Hematopoietic multipotent progenitor cell treated with erythropoietin and hydrocortisone succinate and interleukin-3 and kit ligand, for 15 days (in vitro differentiated cells): ENCODE data around the gene EDN3.
"Not testable (repeated sequence)": the region's sequence is repeated elsewhere in the genome, so short reads cannot be mapped to it uniquely, and the experiment has no call there.

Source experiments
- DNase-seq: peaks from one replicate; pipeline ENCODE4 v3.0.0-alpha.2; 2015; ENCODE audit warnings: low spot score

The EDN3 gene

GRCh38 chr20:59336540-59336939 is 36.1 kb downstream of the EDN3 start:
- no peak for DNase-seq

DNA sequence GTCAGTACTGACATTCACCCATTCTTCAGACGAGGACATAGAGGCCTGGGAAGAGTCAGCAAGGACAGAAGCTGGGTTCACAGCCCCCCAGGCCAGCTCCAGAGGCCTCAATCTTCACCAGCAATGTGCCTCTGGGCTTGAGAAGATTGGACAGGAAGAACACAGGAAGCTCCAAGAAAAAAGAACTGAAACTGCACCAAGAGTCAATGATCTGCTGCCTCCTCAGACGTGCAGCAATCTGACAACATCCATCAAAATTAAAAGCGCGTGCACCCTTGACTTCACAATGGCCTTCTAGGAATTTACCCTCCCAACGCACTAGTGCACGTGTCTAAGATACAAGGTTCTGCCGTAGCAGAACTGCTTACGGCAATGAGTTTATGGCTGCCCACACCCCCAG is 38.0 kb downstream of the EDN3 start:
- not testable (repeated sequence) for DNase-seq

GRCh38 chr20:59340201-59340885 is 39.9 kb downstream of the EDN3 start:
- no peak for DNase-seq

- not testable (repeated sequence) for DNase-seq
Measured at GRCh38 chr20:59341285-59342022, 41.0 kb downstream of the EDN3 start.

GRCh38 chr20:59342023-59342957 is 41.9 kb downstream of the EDN3 start:
- no peak for DNase-seq

DNA sequence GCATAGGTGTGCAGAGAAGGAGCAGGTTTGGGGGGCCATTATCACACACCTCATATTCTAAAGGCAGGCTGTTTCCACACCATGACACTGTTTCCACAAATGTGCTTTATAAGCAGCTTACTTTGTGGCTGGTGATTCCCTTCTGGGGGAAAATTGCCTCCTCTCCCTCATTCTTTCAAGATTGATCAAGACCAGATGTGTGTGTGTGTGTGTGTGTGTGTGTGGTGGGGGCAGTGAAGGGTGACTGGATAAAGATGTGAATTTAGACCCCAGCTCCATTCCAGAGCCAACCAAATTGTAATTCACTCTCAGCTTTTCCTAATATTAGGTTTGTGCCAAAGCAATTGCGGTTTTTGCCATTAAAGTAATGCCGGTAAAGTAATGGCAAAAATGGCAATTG is 45.6 kb downstream of the EDN3 start:
- DNase-seq = no peak

DNA sequence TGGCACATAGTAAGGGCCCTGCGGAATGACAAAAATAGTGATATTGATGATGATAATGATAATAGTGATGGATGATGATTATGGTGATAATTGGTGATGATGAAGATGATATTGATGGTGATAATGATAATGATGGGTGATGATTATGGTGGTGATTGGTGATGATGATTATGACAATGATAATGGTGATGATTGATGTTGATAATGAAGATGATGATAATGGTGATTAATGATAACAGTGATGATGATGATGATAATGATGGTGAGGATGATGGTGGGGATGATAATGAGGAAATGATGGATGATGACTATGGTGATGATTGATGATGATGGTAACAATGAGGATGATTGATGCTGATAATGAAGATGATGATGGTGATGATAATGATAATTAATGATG is 48.9 kb downstream of the EDN3 start:
- DNase-seq = no peak

GRCh38 chr20:59350330-59351156 is 50.1 kb downstream of the EDN3 start:
- DNase-seq = no peak

DNA sequence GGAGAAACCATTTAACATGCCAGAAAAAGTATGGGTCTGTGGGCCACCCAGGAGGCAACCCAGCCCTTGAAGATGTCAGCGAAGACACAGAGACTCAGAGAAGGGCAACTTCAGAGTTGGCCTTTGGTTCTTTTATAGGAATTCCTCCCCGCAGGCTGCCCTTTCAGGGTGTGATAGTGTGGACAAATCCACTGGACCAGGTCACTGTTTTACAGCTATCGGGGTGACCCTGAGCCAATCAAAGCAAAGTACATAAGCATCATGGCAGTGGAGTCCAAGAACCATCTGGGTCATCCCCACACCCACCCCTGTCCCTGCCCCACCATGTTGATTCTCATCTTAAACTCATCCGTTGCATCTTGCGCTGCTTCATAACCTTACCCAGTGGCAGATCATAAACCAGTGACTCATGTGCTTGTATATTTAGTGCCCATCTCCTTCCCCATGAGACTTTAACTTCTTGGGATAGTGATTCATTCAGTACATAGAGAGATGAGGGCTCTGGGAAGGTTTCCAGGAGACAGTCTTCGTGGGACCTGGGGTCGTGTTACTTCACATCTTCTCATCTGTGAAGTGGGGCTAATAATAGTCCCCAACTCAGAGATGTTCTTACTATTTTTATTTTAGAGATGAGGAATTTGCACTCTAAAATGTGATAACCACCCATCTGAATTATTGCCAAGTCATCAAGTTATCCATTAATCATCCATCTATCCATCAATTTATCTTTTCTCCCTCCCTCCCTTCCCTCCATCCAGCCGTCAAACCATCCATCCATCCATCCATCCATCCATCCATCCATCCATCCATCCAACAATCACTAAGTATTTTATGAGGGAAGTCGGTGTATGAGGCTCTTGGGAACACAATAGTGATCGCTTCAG is 51.0 kb downstream of the EDN3 start:
- DNase-seq = no peak

- no peak for DNase-seq
Measured at GRCh38 chr20:59352541-59352940, 52.1 kb downstream of the EDN3 start.

DNA sequence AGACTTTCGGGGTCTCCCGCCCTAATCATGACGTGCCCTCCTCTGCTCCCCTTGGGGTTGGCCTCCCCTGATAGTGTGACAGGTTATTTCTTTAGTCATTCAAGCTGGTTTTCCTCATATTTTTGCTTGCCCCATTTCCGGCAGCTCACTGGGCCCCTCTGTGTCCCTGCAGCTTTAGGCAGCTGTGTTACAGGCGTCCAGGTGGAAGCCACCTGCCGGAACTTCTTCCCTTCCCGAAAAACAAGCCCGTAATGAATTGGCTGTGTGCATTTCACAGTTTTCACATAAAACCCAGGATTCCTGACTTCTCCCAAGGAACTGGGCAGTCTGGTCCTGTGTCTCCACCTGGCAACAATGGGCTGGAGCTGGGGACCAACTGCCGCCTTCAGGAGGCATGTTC is 52.6 kb downstream of the EDN3 start:
- no peak for DNase-seq

DNA sequence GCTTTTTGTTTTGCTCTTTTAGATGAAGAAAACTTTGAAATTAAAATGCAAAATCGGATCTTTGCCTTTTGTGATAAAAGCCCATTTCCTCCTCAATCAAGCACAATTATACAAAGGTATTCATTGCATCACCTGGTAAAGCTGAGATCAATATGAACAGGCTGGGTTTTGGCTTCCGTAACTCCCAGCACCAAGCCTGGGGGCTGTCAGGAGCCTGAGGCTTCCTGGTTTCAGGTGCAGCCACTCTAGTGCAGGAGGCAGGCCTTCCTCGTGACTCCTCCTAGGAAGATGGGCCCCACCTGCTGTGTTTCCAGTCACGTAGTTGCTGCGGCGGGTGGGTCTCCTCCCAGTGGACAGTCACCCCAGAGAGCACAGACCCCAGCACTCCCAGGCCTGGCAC is 54.0 kb downstream of the EDN3 start:
- DNase-seq = no peak

DNA sequence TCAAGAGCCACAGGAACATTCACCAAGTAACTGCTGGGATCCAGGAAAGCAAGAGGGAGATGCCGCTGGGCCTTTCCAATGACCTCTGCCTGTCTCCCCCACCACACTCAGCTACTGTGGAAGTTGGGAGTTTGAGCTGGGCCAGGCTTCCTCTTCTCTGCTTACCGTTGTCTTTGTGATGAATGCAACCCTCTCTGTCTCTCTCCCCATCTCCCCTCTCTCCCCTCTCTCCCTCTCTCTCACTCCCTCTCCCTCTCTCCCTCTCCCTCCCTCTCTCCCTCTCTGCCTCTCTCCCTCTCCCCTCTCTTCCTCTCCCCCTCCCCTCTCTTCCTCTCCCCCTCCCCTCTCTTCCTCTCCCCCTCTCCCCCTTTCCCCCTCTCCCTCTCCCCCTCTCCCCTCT is 54.8 kb downstream of the EDN3 start:
- no peak for DNase-seq

GRCh38 chr20:59356662-59357165 is 56.3 kb downstream of the EDN3 start:
- DNase-seq = no peak

GRCh38 chr20:59358793-59359192 is 58.4 kb downstream of the EDN3 start:
- DNase-seq = not testable (repeated sequence)

- no peak for DNase-seq
Measured at GRCh38 chr20:59359906-59360725, 59.7 kb downstream of the EDN3 start.

GRCh38 chr20:59360934-59361333 is 60.5 kb downstream of the EDN3 start:
- DNase-seq = no peak

DNA sequence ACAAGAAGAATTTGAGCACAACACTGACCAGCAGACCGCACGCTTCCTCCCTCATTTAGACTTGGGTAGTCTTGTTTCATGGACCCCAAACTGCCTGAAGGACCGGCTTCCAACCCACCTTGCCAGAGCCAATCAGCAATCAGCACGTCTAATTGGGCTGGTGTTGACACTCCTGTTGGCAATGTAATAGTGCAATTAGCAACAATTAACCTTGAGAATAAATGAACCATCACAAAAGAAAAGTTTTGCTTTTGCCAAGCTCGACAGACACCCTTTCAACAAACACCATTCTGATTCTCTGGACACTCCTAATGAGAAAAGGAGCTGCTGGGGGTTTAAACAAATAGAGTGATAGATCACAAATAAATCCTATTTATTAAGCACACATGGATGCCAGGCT is 61.0 kb downstream of the EDN3 start:
- no peak for DNase-seq

GRCh38 chr20:59363101-59363500 is 62.7 kb downstream of the EDN3 start:
- no peak for DNase-seq

GRCh38 chr20:59364611-59365010 is 64.2 kb downstream of the EDN3 start:
- DNase-seq = no peak
